ENCODE results near the gene TBXAS1.

DNA sequence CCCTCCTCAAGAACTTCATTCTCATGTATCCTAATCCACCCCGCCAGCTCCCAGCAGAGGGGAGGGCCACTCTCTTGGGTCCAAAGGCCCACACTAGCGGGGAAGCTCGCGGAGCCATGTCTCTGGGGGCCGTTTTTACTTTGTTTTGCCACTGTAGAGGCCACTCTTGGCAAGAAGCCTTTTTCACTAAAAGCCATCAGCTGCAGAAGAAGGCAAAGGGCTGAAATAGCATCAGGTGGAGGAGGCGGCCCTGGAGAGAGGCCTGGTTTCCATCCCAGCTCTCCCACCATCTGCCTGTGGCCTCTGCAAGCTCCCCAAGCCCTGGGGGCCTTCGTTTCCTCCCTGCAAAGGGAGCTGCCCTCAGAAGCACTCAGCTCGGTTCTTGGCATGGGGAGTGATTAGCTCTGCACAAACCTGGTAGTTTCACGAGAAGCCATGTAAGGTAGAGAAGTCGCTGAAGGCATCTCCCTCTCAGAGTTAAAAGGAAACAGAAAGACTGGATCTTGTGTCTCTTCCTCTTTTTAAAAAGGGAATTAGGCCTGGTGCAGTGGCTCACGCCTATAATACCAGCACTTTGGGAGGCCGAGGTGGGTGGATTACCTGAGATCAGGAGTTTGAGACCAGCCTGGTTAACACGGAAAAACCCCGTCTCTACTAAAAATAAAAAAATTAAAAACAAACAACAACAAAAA lies 163.4 kb downstream of the TBXAS1 start:
- TF ChIP-seq, protein P1, sequence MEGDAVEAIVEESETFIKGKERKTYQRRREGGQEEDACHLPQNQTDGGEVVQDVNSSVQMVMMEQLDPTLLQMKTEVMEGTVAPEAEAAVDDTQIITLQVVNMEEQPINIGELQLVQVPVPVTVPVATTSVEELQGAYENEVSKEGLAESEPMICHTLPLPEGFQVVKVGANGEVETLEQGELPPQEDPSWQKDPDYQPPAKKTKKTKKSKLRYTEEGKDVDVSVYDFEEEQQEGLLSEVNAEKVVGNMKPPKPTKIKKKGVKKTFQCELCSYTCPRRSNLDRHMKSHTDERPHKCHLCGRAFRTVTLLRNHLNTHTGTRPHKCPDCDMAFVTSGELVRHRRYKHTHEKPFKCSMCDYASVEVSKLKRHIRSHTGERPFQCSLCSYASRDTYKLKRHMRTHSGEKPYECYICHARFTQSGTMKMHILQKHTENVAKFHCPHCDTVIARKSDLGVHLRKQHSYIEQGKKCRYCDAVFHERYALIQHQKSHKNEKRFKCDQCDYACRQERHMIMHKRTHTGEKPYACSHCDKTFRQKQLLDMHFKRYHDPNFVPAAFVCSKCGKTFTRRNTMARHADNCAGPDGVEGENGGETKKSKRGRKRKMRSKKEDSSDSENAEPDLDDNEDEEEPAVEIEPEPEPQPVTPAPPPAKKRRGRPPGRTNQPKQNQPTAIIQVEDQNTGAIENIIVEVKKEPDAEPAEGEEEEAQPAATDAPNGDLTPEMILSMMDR (IDR thresholded peaks at IDR 0.05; ENCODE audit: extremely low read depth in 1 of 2, insufficient read depth in 1 of 2, low read depth in 1 of 2, low read length in 2 of 2): no peak
- TF ChIP-seq POLR2AphosphoS5 (IDR thresholded peaks at IDR 0.05; ENCODE audit: insufficient read depth, low read depth, low read length) (no peak), JUN (IDR thresholded peaks at IDR 0.05; ENCODE audit: borderline replicate concordance, insufficient read depth, insufficient read length, low read depth) (no peak), POLR2A (IDR thresholded peaks at IDR 0.05; ENCODE audit: low read depth, low read length) (no peak), GATA2 (IDR thresholded peaks at IDR 0.05; ENCODE audit: insufficient read depth, insufficient read length, low read depth, low read length) (no peak), EZH2 (IDR thresholded peaks at IDR 0.05; ENCODE audit: borderline replicate concordance, low read depth, low read length, severe bottlenecking) (no peak), FOS (IDR thresholded peaks at IDR 0.05; ENCODE audit: borderline replicate concordance, insufficient read depth, low read length) (no peak)
- TF ChIP-seq, protein P2, sequence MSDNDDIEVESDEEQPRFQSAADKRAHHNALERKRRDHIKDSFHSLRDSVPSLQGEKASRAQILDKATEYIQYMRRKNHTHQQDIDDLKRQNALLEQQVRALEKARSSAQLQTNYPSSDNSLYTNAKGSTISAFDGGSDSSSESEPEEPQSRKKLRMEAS (IDR thresholded peaks at IDR 0.05; ENCODE audit: insufficient read depth, insufficient read length): no peak
